SK-N-SH treated with all-trans-retinoic acid at 6 μM for 48 hours (cell line): ENCODE data around the gene ZSCAN10.

Experiments
- ATAC-seq: fragments of 200-7000 bp; cut with Tn5 transposase; 3 replicates; pipeline ENCODE4 v1.9.1; 2020; ENCODE audit warnings: mild to moderate bottlenecking, moderate library complexity
- ARNTL ChIP-seq: fragments of 450-650 bp; formaldehyde crosslinking; IDR thresholded peaks from 2 replicates; pipeline ENCODE4 v1.5.0; 2020; ENCODE audit warnings: low read depth, mild to moderate bottlenecking, moderate library complexity, borderline replicate concordance
- BACH2 ChIP-seq: fragments of 250-450 bp; sonication (Bioruptor Pico); IDR thresholded peaks from 2 replicates; pipeline ENCODE4 v1.9.0; 2021; ENCODE audit warnings: mild to moderate bottlenecking, borderline replicate concordance
- CSDC2 ChIP-seq: fragments of 250-450 bp; sonication (Bioruptor Pico); IDR thresholded peaks from 2 replicates; pipeline ENCODE4 v1.5.0; 2020; ENCODE audit warnings: mild to moderate bottlenecking, moderate library complexity
- ESRRG ChIP-seq: fragments of 250-450 bp; sonication (Bioruptor Pico); IDR thresholded peaks from 2 replicates; pipeline ENCODE4 v1.6.1; 2021; ENCODE audit warnings: mild to moderate bottlenecking
- GLIS3 ChIP-seq: fragments of 250-450 bp; sonication (Bioruptor Pico); IDR thresholded peaks from 2 replicates; pipeline ENCODE4 v1.5.0; 2020; ENCODE audit warnings: mild to moderate bottlenecking, moderate library complexity
- OSR1 ChIP-seq: fragments of 250-450 bp; sonication (Bioruptor Pico); IDR thresholded peaks from 2 replicates; pipeline ENCODE4 v1.8.0; 2022; ENCODE audit warnings: moderate library complexity, mild to moderate bottlenecking, inconsistent platforms
- PPARA ChIP-seq: fragments of 250-450 bp; sonication (Bioruptor Pico); IDR thresholded peaks from 2 replicates; pipeline ENCODE4 v1.5.0; 2020; ENCODE audit warnings: mild to moderate bottlenecking, borderline replicate concordance
- RARB ChIP-seq: fragments of 250-450 bp; sonication (Bioruptor Pico); IDR thresholded peaks from 2 replicates; pipeline ENCODE4 v1.8.0; 2021; ENCODE audit warnings: mild to moderate bottlenecking, moderate library complexity
- SNAI2 ChIP-seq: fragments of 250-450 bp; sonication (Bioruptor Pico); IDR thresholded peaks from 2 replicates; pipeline ENCODE4 v1.5.0; 2020; ENCODE audit warnings: mild to moderate bottlenecking, moderate library complexity
- TCF4 ChIP-seq: fragments of 250-450 bp; sonication (Bioruptor Pico); IDR thresholded peaks from 2 replicates; pipeline ENCODE4 v1.8.0; 2021; ENCODE audit warnings: mild to moderate bottlenecking, moderate library complexity, borderline replicate concordance
- TOX ChIP-seq: fragments of 250-450 bp; sonication (Bioruptor Pico); IDR thresholded peaks from 2 replicates; pipeline ENCODE4 v1.8.0; 2021; ENCODE audit warnings: mild to moderate bottlenecking, moderate library complexity, borderline replicate concordance
- ZC3H10 ChIP-seq: fragments of 250-450 bp; sonication (Bioruptor Pico); IDR thresholded peaks from 2 replicates; pipeline ENCODE4 v1.5.1; 2021; ENCODE audit warnings: mild to moderate bottlenecking, moderate library complexity
- ZFP30 ChIP-seq: fragments of 450-650 bp; formaldehyde crosslinking; IDR thresholded peaks from 2 replicates; pipeline ENCODE4 v1.5.0; 2022; ENCODE audit warnings: mild to moderate bottlenecking, moderate library complexity
- ZNF565 ChIP-seq: fragments of 450-650 bp; formaldehyde crosslinking; conservative IDR thresholded peaks from 2 replicates; pipeline ENCODE4 v1.5.0; 2020; ENCODE audit warnings: low read depth, mild to moderate bottlenecking, moderate library complexity
- ZNF70 ChIP-seq: fragments of 450-650 bp; formaldehyde crosslinking; IDR thresholded peaks from 2 replicates; pipeline ENCODE4 v1.5.0; 2020; ENCODE audit warnings: mild to moderate bottlenecking, moderate library complexity
- ZNF8 ChIP-seq: fragments of 450-650 bp; formaldehyde crosslinking; IDR thresholded peaks from 2 replicates; pipeline ENCODE4 v1.5.0; 2020; ENCODE audit warnings: mild to moderate bottlenecking, moderate library complexity
- TF ChIP-seq, protein P1 (sequence below): fragments of 250-450 bp; sonication (Bioruptor Pico); IDR thresholded peaks from 2 replicates; pipeline ENCODE4 v1.5.1; 2021; ENCODE audit warnings: mild to moderate bottlenecking, moderate library complexity
- TF ChIP-seq, protein P2 (sequence below): fragments of 250-450 bp; sonication (Bioruptor Pico); IDR thresholded peaks from 2 replicates; pipeline ENCODE4 v1.5.0; 2020; ENCODE audit warnings: mild to moderate bottlenecking, moderate library complexity
- TF ChIP-seq, protein P3 (sequence below): fragments of 250-450 bp; sonication (Bioruptor Pico); IDR thresholded peaks from 2 replicates; pipeline ENCODE4 v1.8.0; 2021; ENCODE audit warnings: low read depth, mild to moderate bottlenecking, moderate library complexity, borderline replicate concordance
- TF ChIP-seq, protein P4 (sequence below): fragments of 250-450 bp; sonication (Bioruptor Pico); IDR thresholded peaks from 2 replicates; pipeline ENCODE4 v1.5.1; 2020; ENCODE audit warnings: low read depth, mild to moderate bottlenecking, moderate library complexity

ZSCAN10 gene

DNA sequence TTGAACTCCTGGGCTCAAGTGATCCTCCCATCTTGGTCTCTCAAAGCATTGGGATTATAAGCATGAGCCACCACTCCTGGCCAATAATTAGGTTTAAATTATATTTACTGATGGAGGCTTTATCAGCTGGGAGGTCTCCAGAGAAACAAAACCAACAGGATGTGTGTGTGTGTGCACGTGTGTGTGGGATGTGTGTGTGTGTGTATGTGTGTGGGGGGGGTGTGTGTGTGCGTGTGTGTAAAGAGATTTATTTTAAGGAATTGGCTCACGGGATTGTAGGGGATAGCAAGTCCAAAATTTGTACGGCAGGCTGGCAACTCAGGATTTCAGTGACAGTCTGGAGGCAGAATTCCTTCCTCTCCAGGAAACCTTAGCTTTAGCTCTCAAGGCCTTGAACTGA lies 48.1 kb downstream of the ZSCAN10 start:
- TF ChIP-seq RARB (CRISPR knock-in tag) (no peak), BACH2 (CRISPR knock-in tag) (no peak), ESRRG (CRISPR knock-in tag) (no peak), TOX (no peak), ZFP30 (no peak), TCF4 (CRISPR knock-in tag) (no peak), OSR1 (CRISPR knock-in tag) (no peak), ZC3H10 (CRISPR knock-in tag) (no peak), CSDC2 (CRISPR knock-in tag) (no peak), GLIS3 (CRISPR knock-in tag) (no peak), ZNF8 (CRISPR knock-in tag) (no peak), ZNF565 (CRISPR knock-in tag) (no peak), ARNTL (no peak)
- TF ChIP-seq, protein P1, sequence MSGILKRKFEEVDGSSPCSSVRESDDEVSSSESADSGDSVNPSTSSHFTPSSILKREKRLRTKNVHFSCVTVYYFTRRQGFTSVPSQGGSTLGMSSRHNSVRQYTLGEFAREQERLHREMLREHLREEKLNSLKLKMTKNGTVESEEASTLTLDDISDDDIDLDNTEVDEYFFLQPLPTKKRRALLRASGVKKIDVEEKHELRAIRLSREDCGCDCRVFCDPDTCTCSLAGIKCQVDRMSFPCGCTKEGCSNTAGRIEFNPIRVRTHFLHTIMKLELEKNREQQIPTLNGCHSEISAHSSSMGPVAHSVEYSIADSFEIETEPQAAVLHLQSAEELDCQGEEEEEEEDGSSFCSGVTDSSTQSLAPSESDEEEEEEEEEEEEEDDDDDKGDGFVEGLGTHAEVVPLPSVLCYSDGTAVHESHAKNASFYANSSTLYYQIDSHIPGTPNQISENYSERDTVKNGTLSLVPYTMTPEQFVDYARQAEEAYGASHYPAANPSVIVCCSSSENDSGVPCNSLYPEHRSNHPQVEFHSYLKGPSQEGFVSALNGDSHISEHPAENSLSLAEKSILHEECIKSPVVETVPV (CRISPR knock-in tag), result no peak
- TF ChIP-seq, protein P2, sequence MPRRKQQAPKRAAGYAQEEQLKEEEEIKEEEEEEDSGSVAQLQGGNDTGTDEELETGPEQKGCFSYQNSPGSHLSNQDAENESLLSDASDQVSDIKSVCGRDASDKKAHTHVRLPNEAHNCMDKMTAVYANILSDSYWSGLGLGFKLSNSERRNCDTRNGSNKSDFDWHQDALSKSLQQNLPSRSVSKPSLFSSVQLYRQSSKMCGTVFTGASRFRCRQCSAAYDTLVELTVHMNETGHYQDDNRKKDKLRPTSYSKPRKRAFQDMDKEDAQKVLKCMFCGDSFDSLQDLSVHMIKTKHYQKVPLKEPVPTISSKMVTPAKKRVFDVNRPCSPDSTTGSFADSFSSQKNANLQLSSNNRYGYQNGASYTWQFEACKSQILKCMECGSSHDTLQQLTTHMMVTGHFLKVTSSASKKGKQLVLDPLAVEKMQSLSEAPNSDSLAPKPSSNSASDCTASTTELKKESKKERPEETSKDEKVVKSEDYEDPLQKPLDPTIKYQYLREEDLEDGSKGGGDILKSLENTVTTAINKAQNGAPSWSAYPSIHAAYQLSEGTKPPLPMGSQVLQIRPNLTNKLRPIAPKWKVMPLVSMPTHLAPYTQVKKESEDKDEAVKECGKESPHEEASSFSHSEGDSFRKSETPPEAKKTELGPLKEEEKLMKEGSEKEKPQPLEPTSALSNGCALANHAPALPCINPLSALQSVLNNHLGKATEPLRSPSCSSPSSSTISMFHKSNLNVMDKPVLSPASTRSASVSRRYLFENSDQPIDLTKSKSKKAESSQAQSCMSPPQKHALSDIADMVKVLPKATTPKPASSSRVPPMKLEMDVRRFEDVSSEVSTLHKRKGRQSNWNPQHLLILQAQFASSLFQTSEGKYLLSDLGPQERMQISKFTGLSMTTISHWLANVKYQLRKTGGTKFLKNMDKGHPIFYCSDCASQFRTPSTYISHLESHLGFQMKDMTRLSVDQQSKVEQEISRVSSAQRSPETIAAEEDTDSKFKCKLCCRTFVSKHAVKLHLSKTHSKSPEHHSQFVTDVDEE (CRISPR knock-in tag), result no peak
- ATAC-seq, result no peak

DNA sequence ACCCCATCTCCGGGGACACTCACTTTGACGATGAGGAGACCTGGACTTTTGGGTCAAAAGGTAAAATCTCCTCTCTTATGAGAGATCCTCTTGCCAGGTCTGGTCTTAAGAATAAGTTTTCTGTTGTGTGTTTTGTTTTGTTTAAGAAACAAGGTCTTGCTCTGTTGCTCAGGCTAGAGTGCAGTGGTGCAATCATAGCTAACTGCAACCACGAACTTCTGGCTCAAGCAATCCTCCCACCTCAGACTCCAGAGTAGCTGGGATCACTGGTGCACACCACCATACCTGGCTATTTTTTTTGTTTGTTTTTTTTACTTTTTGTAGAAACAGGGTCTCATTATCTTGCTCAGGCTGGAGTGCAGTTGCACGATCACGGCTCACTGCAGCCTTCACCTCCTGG lies 48.6 kb downstream of the ZSCAN10 start:
- TF ChIP-seq TCF4 (CRISPR knock-in tag) (no peak), OSR1 (CRISPR knock-in tag) (no peak), SNAI2 (no peak), ZNF8 (CRISPR knock-in tag) (no peak), RARB (CRISPR knock-in tag) (no peak), ZNF565 (CRISPR knock-in tag) (no peak), PPARA (no peak), ZC3H10 (CRISPR knock-in tag) (no peak), TOX (no peak), ZNF70 (CRISPR knock-in tag) (no peak), ARNTL (no peak), ESRRG (CRISPR knock-in tag) (no peak), ZFP30 (no peak)
- TF ChIP-seq, protein P1 (CRISPR knock-in tag), result no peak
- TF ChIP-seq, protein P3, sequence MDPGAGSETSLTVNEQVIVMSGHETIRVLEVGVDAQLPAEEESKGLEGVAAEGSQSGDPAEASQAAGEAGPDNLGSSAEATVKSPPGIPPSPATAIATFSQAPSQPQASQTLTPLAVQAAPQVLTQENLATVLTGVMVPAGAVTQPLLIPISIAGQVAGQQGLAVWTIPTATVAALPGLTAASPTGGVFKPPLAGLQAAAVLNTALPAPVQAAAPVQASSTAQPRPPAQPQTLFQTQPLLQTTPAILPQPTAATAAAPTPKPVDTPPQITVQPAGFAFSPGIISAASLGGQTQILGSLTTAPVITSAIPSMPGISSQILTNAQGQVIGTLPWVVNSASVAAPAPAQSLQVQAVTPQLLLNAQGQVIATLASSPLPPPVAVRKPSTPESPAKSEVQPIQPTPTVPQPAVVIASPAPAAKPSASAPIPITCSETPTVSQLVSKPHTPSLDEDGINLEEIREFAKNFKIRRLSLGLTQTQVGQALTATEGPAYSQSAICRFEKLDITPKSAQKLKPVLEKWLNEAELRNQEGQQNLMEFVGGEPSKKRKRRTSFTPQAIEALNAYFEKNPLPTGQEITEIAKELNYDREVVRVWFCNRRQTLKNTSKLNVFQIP, result no peak
- TF ChIP-seq, protein P2 (CRISPR knock-in tag), result no peak
- TF ChIP-seq, protein P4, sequence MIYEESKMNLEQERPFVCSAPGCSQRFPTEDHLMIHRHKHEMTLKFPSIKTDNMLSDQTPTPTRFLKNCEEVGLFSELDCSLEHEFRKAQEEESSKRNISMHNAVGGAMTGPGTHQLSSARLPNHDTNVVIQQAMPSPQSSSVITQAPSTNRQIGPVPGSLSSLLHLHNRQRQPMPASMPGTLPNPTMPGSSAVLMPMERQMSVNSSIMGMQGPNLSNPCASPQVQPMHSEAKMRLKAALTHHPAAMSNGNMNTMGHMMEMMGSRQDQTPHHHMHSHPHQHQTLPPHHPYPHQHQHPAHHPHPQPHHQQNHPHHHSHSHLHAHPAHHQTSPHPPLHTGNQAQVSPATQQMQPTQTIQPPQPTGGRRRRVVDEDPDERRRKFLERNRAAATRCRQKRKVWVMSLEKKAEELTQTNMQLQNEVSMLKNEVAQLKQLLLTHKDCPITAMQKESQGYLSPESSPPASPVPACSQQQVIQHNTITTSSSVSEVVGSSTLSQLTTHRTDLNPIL (CRISPR knock-in tag), result no peak
- no peak for ATAC-seq
